ENCODE measurements around the gene MARF1.

DNA sequence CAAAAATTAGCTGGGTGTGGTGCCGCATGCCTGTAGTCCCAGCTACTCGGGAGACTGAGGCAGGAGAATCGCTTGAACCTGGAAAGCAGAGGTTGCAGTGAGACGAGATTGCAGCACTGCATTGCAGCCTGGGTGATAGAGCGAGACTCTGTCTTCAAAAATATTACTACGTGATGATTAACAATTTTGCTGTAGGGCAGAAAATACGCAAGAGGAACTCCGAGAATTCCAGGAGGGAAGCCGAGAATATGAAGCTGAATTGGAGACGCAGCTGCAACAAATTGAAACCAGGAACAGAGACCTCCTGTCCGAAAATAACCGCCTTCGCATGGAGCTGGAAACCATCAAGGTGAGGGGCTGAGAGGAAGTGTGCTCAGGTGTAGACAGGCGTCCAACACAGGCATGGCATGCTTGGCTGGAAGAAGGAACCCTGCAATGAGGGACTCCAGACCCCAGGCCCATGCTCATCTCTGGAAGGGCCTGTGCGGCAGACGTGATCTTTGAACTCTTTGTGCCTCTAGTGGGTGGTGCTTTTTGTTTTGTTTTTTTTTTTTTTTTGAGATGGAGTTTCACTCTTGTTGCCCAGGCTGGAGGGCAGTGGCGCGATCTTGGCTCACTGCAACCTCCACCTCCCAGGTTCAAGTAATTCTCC is 24.3 kb upstream of the MARF1 start:
- TF ChIP-seq POLR2A (IDR thresholded peaks at IDR 0.05; ENCODE audit: low read length) (no peak), GATA1 (IDR thresholded peaks at IDR 0.05; ENCODE audit: low read depth, low read length) (no peak)
